Fibroblast of lung (primary cell): ENCODE measurements around the gene MTCH1. TPM values are rescaled to one million over a fixed set of nuclear protein-coding genes. Genes with fewer than 3 reads are reported as not detected.

Source experiments
- DNase-seq, 2 donors: peaks; one replicate each; pipeline versions ENCODE4 v3.0.0 to v3.0.0-alpha.2; 2010; ENCODE audit warnings: low read depth in 2 of 2
- H2AFZ ChIP-seq: 2 replicates; pipeline ENCODE4 v1.5.1; 2012; ENCODE audit warnings: low read length, control low read depth, inconsistent platforms
- H3K27ac ChIP-seq: 2 replicates; pipeline ENCODE4 v1.5.1; 2011; ENCODE audit warnings: low read length, control low read depth; ENCODE audit not compliant: insufficient read depth
- H3K27me3 ChIP-seq: 2 replicates; pipeline ENCODE4 v1.5.1; 2011; ENCODE audit warnings: mild to moderate bottlenecking, low read length; ENCODE audit not compliant: control insufficient read depth, insufficient read depth
- H3K36me3 ChIP-seq: 2 replicates; pipeline ENCODE4 v1.5.1; 2011; ENCODE audit warnings: low read length; ENCODE audit not compliant: control insufficient read depth, insufficient read depth
- H3K4me1 ChIP-seq: 2 replicates; pipeline ENCODE4 v1.5.1; 2011; ENCODE audit warnings: low read length; ENCODE audit not compliant: control insufficient read depth, insufficient read depth; ENCODE audit errors: extremely low read depth
- H3K4me2 ChIP-seq: 2 replicates; pipeline ENCODE4 v1.5.1; 2011; ENCODE audit warnings: low read length, control low read depth; ENCODE audit not compliant: insufficient read depth; ENCODE audit errors: extremely low read depth
- H3K4me3 ChIP-seq, 4 experiments: fragments of 200-600 bp in 1 of 4; sonication (generic) in 1 of 4; replicated peaks in 1 of 4; 2 replicates each; pipeline ENCODE4 v1.5.1; 2011 to 2016; ENCODE audit warnings: low read length in 4 of 4, low read depth in 3 of 4, mild to moderate bottlenecking in 3 of 4, control low read depth in 2 of 4, inconsistent platforms in 1 of 4, mixed read lengths in 1 of 4; ENCODE audit not compliant: insufficient read depth in 1 of 4; ENCODE audit errors: control extremely low read depth in 1 of 4
- H3K79me2 ChIP-seq: 2 replicates; pipeline ENCODE4 v1.5.1; 2012; ENCODE audit warnings: mild to moderate bottlenecking, low read length, inconsistent platforms; ENCODE audit not compliant: control insufficient read depth, insufficient read depth
- H3K9ac ChIP-seq: 2 replicates; pipeline ENCODE4 v1.5.1; 2011; ENCODE audit warnings: mild to moderate bottlenecking, low read length, control low read depth; ENCODE audit not compliant: insufficient read depth
- H3K9me3 ChIP-seq: 2 replicates; pipeline ENCODE4 v1.5.1; 2012; ENCODE audit warnings: low read depth, low read length; ENCODE audit not compliant: control insufficient read depth, insufficient read depth
- H4K20me1 ChIP-seq: 2 replicates; pipeline ENCODE4 v1.5.1; 2011; ENCODE audit warnings: low read length; ENCODE audit not compliant: control insufficient read depth, insufficient read depth; ENCODE audit errors: extremely low read depth
- EZH2 ChIP-seq: IDR thresholded peaks from 2 replicates; pipeline ENCODE4 v1.5.1; 2012; ENCODE audit warnings: low read length, control low read depth, mild to moderate bottlenecking; ENCODE audit errors: missing control alignments
- polyA plus RNA-seq, 2 donors: library from polyadenylated mRNA; depleted of rRNA in 1 of 2; stranded (reverse) in 1 of 2; unstranded in 1 of 2; fragments of >200 nt; gene quantifications; 2 replicates each; pipeline ENCODE4 v1.2.1, GENCODE V29; 2011 to 2012; ENCODE audit warnings: missing spikeins in 1 of 2
- total RNA-seq: library from RNA; depleted of rRNA; stranded (reverse); fragments of >200 nt; gene quantifications from 2 replicates; pipeline ENCODE4 v1.2.1, GENCODE V29; 2014
- TF ChIP-seq, protein P1 (sequence below), 2 donors: IDR thresholded peaks in 1 of 2; conservative IDR thresholded peaks in 1 of 2; 1 replicate in 1 of 2; 2 replicates in 1 of 2; pipeline ENCODE4 v1.5.1; 2011 to 2012; ENCODE audit warnings: low read length in 2 of 2, control low read depth in 1 of 2, inconsistent platforms in 1 of 2, low read depth in 1 of 2, mild to moderate bottlenecking in 1 of 2

MTCH1 gene
- total and polyA plus RNA-seq, 2 donors (not counting 1 experiment from before 2014, with no cell fraction given), result 131 to 222 TPM

DNA sequence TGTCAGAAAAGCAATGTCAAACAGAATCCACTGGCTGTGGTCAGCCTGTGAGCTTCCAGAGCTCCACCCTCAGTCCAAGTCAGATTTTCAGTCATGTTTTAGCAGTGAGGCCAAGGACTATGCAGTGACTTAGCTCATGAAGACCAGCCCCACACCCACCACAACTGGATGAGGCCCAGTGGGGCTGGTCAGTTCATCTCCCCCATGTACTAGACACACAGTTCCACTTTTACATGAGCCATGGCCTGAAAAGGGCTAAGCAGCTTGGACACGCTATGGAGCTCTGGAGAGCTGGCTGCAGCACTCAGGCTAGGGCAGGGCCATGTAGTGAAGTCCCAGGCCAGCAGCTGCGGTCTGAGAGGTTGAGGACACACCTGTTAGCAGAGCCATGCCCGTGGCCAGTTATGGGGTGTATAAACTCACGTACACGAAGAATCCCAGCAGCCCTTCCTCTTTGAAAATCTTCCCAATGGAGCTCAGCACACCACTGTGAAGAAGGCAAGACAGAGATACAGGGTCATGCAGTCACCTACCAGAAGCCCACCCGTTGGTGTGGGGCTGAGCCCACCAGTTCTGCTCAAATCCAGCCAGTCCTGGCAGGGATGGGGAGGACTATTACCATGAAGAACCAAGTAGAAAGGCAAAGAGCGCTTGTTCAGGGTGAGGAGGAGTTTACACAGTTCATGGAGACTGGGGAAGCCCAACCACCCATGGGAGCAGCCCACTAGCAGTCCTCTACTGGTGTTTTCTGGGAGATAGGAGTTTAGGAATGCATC is 10.6 kb downstream of the MTCH1 start:
- Histone ChIP-seq H3K27me3 (no peaks in the 10 kb centered on the region), H3K4me2 (no peak overlapping the region), H2AFZ (no peak overlapping the region), H3K9ac (no peak overlapping the region), H4K20me1 (no peaks in the 10 kb centered on the region), H3K79me2 (peaks cover 26% of the 10 kb centered on the region), H3K4me3 (no peak overlapping the region), H3K9me3 (no peaks in the 10 kb centered on the region), H3K27ac (no peak overlapping the region), H3K4me1 (no peaks in the 10 kb centered on the region), H3K36me3 (peaks cover 48% of the 10 kb centered on the region)
- DNase-seq, result no peak
- no peak for TF ChIP-seq EZH2
- TF ChIP-seq, protein P1, sequence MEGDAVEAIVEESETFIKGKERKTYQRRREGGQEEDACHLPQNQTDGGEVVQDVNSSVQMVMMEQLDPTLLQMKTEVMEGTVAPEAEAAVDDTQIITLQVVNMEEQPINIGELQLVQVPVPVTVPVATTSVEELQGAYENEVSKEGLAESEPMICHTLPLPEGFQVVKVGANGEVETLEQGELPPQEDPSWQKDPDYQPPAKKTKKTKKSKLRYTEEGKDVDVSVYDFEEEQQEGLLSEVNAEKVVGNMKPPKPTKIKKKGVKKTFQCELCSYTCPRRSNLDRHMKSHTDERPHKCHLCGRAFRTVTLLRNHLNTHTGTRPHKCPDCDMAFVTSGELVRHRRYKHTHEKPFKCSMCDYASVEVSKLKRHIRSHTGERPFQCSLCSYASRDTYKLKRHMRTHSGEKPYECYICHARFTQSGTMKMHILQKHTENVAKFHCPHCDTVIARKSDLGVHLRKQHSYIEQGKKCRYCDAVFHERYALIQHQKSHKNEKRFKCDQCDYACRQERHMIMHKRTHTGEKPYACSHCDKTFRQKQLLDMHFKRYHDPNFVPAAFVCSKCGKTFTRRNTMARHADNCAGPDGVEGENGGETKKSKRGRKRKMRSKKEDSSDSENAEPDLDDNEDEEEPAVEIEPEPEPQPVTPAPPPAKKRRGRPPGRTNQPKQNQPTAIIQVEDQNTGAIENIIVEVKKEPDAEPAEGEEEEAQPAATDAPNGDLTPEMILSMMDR (conservative IDR thresholded peaks at IDR 0.05 in 1 of 2, IDR thresholded peaks at IDR 0.05 in 1 of 2; ENCODE audit: low read depth in 1 of 2, low read length in 2 of 2), result no peak

GRCh38 chr6:36973647-36974046 is 12.3 kb downstream of the MTCH1 start:
- H3K9ac ChIP-seq, result no peak overlapping the region
- DNase-seq, result no peak
- H3K9me3 ChIP-seq, result no peaks in the 10 kb centered on the region
- H3K27ac ChIP-seq, result no peak overlapping the region
- no peaks in the 10 kb centered on the region for H3K27me3 ChIP-seq
- peaks cover 55% of the 10 kb centered on the region for H3K36me3 ChIP-seq
- no peak overlapping the region for H3K4me2 ChIP-seq
- no peaks in the 10 kb centered on the region for H3K4me1 ChIP-seq
- H3K79me2 ChIP-seq, result peaks cover 11% of the 10 kb centered on the region
- H2AFZ ChIP-seq, result no peak overlapping the region
- no peak overlapping the region for H3K4me3 ChIP-seq
- TF ChIP-seq EZH2, result no peak
- TF ChIP-seq, protein P1 (conservative IDR thresholded peaks at IDR 0.05 in 1 of 2, IDR thresholded peaks at IDR 0.05 in 1 of 2; ENCODE audit: low read depth in 1 of 2, low read length in 2 of 2), result no peak
- no peaks in the 10 kb centered on the region for H4K20me1 ChIP-seq

- Histone ChIP-seq H3K4me1 (no peaks in the 10 kb centered on the region), H3K79me2 (peaks cover 7% of the 10 kb centered on the region), H3K4me3 (no peak overlapping the region), H3K27ac (no peak overlapping the region), H3K9me3 (no peaks in the 10 kb centered on the region), H3K27me3 (no peaks in the 10 kb centered on the region), H2AFZ (no peak overlapping the region), H4K20me1 (no peaks in the 10 kb centered on the region), H3K9ac (no peak overlapping the region), H3K4me2 (no peak overlapping the region), H3K36me3 (peaks cover 56% of the 10 kb centered on the region)
- TF ChIP-seq, protein P1 (conservative IDR thresholded peaks at IDR 0.05 in 1 of 2, IDR thresholded peaks at IDR 0.05 in 1 of 2; ENCODE audit: low read depth in 1 of 2, low read length in 2 of 2), result no peak
- TF ChIP-seq EZH2, result no peak
- DNase-seq, result no peak
These were observed 12.8 kb downstream of the MTCH1 start for GRCh38 chr6:36973190-36973589.
